ENCODE data around the gene XPC. TPM values are rescaled to one million over a fixed set of nuclear protein-coding genes. Genes with fewer than 3 reads are reported as not detected.

The XPC gene
- total RNA-seq, 1 experiment from 2014 or later, result 15.1 TPM

DNA sequence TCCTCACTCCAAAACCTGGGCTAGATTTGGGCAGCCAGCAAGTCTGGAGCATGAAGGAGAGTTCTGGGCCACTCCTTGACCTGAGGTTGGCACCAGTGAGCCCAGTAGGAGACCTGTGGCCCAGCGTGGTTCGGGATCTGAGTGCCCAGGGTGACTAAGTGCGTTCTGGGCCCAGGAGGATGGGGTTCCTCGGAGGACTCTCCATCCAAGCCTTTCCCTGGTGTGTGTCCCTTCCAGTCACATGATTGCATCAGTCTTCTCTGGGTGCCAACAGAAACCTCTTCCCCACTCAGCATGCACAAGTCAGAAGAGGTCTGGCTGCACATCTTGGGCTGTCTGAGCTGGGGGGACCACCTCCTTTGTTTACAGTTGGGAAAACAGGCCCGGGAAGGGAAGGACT, 38.6 kb downstream of the XPC start:
- Histone ChIP-seq H3K27ac (ENCODE audit: low read length) (no peak overlapping the region), H3K36me3 (ENCODE audit: control insufficient read depth, insufficient read depth, low read length) (no peaks in the 10 kb centered on the region; the same call in 1 of the 2 replicates), H3K27me3 (ENCODE audit: control insufficient read depth, insufficient read depth, low read length) (no peaks in the 10 kb centered on the region), H3K9me3 (ENCODE audit: control insufficient read depth, insufficient read depth, low read depth, low read length) (no peaks in the 10 kb centered on the region), H3K4me3 (ENCODE audit: low read depth in 2 of 2, low read length in 2 of 2) (no peak overlapping the region), H3K4me1 (ENCODE audit: control insufficient read depth, insufficient read depth, low read length) (peaks cover 18% of the 10 kb centered on the region)
- CTCF ChIA-PET, result no interaction called here
- no TSS peak for BruUV-seq (replicated peaks)
- TF ChIP-seq TCF7L2 (IDR thresholded peaks at IDR 0.05; ENCODE audit: low read depth, low read length) (no peak), SIN3A (IDR thresholded peaks at IDR 0.05; ENCODE audit: borderline replicate concordance, insufficient read depth, low read depth, low read length) (no peak)
- TF ChIP-seq, protein P1, sequence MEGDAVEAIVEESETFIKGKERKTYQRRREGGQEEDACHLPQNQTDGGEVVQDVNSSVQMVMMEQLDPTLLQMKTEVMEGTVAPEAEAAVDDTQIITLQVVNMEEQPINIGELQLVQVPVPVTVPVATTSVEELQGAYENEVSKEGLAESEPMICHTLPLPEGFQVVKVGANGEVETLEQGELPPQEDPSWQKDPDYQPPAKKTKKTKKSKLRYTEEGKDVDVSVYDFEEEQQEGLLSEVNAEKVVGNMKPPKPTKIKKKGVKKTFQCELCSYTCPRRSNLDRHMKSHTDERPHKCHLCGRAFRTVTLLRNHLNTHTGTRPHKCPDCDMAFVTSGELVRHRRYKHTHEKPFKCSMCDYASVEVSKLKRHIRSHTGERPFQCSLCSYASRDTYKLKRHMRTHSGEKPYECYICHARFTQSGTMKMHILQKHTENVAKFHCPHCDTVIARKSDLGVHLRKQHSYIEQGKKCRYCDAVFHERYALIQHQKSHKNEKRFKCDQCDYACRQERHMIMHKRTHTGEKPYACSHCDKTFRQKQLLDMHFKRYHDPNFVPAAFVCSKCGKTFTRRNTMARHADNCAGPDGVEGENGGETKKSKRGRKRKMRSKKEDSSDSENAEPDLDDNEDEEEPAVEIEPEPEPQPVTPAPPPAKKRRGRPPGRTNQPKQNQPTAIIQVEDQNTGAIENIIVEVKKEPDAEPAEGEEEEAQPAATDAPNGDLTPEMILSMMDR (IDR thresholded peaks at IDR 0.05), result no peak
- POLR2A ChIA-PET, result no interaction called here
- in situ Hi-C loops (cut with HindIII; ENCODE audit: low pct_unique_long_range_greater_than_20kb, low sequenced_read_pairs) (no loop called here), intact Hi-C loops (cut with micrococcal nuclease; ENCODE audit: unreplicated experiment) (no loop called here)
- ATAC-seq (no peak), DNase-seq (ENCODE audit: low read depth, low spot score) (no peak)

DNA sequence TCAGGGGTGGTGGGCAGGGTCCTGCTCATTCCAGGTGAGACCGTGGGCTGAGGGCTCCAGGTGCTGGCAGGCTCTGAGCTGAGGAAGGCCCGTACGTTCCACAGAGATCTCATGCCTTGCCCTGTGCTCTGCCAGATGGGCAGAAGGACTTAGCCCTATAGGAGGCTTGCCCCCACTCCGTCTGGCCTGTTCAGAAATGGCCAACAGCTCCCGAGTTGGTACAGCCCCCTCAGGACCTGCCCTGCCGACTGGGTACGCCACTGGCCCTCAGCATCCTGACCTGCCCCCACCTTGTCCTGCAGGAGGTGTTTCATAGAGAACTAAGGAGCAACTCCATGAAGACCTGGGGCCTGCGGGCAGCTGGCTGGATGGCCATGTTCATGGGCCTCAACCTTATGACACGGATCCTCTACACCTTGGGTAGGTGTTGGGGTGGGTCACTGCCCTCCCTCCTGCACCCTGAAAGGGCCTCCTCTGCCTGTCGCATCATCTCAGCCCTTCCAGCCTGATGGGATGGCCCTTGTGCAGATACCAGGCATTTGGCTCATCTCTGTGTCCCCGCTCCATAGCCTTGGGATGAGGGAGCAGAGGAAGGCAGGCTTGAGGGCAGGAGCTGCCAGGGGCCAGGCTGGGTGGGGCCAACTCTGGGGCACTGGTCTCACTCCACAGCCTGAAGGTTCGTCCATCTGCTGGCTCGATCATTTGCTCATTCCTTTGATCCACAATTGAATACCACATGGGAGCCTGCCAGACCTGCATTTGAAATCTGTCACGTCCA, 39.3 kb downstream of the XPC start:
- CTCF ChIA-PET, result no interaction called here
- POLR2A ChIA-PET, result no interaction called here
- DNase-seq (ENCODE audit: low read depth, low spot score), result no peak
- no peak for ATAC-seq
- no peaks in the 10 kb centered on the region for H3K9me3 ChIP-seq (ENCODE audit: control insufficient read depth, insufficient read depth, low read depth, low read length)
- H3K27me3 ChIP-seq (ENCODE audit: control insufficient read depth, insufficient read depth, low read length), result no peaks in the 10 kb centered on the region
- H3K4me1 ChIP-seq (ENCODE audit: control insufficient read depth, insufficient read depth, low read length), result peaks cover 11% of the 10 kb centered on the region
- H3K27ac ChIP-seq (ENCODE audit: low read length), result no peak overlapping the region
- intact Hi-C loops (cut with micrococcal nuclease; ENCODE audit: unreplicated experiment) (no loop called here), in situ Hi-C loops (cut with HindIII; ENCODE audit: low pct_unique_long_range_greater_than_20kb, low sequenced_read_pairs) (no loop called here)
- H3K36me3 ChIP-seq (ENCODE audit: control insufficient read depth, insufficient read depth, low read length), result no peaks in the 10 kb centered on the region; the same call in 1 of the 2 replicates
- no TSS peak for BruUV-seq (replicated peaks)
- H3K4me3 ChIP-seq (ENCODE audit: low read depth in 2 of 2, low read length in 2 of 2), result no peak overlapping the region
- TF ChIP-seq, protein P2, sequence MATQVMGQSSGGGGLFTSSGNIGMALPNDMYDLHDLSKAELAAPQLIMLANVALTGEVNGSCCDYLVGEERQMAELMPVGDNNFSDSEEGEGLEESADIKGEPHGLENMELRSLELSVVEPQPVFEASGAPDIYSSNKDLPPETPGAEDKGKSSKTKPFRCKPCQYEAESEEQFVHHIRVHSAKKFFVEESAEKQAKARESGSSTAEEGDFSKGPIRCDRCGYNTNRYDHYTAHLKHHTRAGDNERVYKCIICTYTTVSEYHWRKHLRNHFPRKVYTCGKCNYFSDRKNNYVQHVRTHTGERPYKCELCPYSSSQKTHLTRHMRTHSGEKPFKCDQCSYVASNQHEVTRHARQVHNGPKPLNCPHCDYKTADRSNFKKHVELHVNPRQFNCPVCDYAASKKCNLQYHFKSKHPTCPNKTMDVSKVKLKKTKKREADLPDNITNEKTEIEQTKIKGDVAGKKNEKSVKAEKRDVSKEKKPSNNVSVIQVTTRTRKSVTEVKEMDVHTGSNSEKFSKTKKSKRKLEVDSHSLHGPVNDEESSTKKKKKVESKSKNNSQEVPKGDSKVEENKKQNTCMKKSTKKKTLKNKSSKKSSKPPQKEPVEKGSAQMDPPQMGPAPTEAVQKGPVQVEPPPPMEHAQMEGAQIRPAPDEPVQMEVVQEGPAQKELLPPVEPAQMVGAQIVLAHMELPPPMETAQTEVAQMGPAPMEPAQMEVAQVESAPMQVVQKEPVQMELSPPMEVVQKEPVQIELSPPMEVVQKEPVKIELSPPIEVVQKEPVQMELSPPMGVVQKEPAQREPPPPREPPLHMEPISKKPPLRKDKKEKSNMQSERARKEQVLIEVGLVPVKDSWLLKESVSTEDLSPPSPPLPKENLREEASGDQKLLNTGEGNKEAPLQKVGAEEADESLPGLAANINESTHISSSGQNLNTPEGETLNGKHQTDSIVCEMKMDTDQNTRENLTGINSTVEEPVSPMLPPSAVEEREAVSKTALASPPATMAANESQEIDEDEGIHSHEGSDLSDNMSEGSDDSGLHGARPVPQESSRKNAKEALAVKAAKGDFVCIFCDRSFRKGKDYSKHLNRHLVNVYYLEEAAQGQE (IDR thresholded peaks at IDR 0.05; ENCODE audit: insufficient read depth in 1 of 2, low read depth in 2 of 2, low read length in 1 of 2), result no peak
- TF ChIP-seq TCF7L2 (IDR thresholded peaks at IDR 0.05; ENCODE audit: low read depth, low read length) (no peak), POLR2AphosphoS5 (IDR thresholded peaks at IDR 0.05; ENCODE audit: low read depth, low read length) (no peak), SIN3A (IDR thresholded peaks at IDR 0.05; ENCODE audit: borderline replicate concordance, insufficient read depth, low read depth, low read length) (no peak)
- TF ChIP-seq, protein P1 (IDR thresholded peaks at IDR 0.05), result no peak
